ENCODE data around the gene PKP2. TPM values are rescaled to one million over a fixed set of nuclear protein-coding genes. Genes with fewer than 3 reads are reported as not detected.

The PKP2 gene
- total RNA-seq, 1 experiment from 2014 or later = 5.3 TPM

DNA sequence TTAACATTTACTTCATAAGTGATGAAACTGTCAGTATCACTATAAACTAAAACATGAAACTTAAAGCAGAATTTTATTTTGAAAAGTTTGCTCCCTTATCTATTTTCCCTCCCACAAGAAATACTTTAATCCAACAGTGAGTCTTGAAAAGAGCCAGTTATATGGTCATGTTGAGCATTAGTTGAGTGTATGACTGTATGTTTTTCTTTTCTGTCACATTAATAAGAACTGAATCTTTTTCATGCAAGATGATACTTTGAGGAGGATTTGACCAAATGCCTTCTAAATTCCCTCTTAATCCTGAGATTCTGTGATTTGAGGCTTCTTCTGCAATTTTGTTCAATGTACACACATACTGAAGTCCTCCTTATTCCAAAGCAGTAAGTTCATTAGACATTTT lies 107.1 kb downstream of the PKP2 start:
- no TSS peak for BruUV-seq (replicated peaks)
- POLR2A ChIA-PET (ENCODE audit: low non-redundant PET) = no interaction called here
- Histone ChIP-seq H3K27ac (ENCODE audit: low read depth, low read length, poor library complexity, severe bottlenecking) (no peak overlapping the region), H3K4me3 (ENCODE audit: low read depth, low read length, poor library complexity, severe bottlenecking) (no peak overlapping the region), H3K9me3 (ENCODE audit: low read depth, low read length, poor library complexity, severe bottlenecking) (no peaks in the 10 kb centered on the region), H3K36me3 (ENCODE audit: insufficient read depth, low read length, poor library complexity, severe bottlenecking) (no peaks in the 10 kb centered on the region), H3K27me3 (replicated peaks; ENCODE audit: insufficient read depth, low read depth, low read length, poor library complexity) (no peaks in the 10 kb centered on the region), H3K4me1 (ENCODE audit: insufficient read depth, low read length, poor library complexity, severe bottlenecking) (no peaks in the 10 kb centered on the region)
- DNase-seq (ENCODE audit: low spot score) = no peak
- intact Hi-C loops (cut with micrococcal nuclease; ENCODE audit: unreplicated experiment) = no loop called here
- CTCF ChIA-PET = no interaction called here
- TF ChIP-seq EZH2 (IDR thresholded peaks at IDR 0.05; ENCODE audit: borderline replicate concordance, low read depth, low read length, poor library complexity, severe bottlenecking) = no peak
- TF ChIP-seq, protein P1, sequence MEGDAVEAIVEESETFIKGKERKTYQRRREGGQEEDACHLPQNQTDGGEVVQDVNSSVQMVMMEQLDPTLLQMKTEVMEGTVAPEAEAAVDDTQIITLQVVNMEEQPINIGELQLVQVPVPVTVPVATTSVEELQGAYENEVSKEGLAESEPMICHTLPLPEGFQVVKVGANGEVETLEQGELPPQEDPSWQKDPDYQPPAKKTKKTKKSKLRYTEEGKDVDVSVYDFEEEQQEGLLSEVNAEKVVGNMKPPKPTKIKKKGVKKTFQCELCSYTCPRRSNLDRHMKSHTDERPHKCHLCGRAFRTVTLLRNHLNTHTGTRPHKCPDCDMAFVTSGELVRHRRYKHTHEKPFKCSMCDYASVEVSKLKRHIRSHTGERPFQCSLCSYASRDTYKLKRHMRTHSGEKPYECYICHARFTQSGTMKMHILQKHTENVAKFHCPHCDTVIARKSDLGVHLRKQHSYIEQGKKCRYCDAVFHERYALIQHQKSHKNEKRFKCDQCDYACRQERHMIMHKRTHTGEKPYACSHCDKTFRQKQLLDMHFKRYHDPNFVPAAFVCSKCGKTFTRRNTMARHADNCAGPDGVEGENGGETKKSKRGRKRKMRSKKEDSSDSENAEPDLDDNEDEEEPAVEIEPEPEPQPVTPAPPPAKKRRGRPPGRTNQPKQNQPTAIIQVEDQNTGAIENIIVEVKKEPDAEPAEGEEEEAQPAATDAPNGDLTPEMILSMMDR (conservative IDR thresholded peaks at IDR 0.05; ENCODE audit: low read depth, low read length) = no peak

DNA sequence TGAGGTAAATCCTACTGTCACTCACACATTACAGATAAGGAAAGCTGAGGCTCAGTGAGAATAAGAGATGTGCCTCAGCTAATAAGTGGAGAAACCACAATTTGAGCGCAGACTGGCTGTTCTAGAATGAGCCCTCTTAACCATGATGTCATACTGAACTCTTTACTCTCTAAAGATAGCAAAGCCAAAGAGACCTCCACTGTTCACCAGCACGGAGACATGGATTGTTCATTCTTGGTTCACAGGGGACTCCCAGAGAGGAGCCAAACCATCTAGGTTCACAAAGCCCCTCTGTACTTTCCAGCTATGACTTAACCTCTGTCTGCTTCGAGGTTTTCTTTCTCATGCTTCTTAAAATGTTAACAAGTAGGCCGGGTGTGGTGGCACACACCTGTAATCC lies 108.2 kb downstream of the PKP2 start:
- intact Hi-C loops (cut with micrococcal nuclease; ENCODE audit: unreplicated experiment) = no loop called here
- H3K36me3 ChIP-seq (ENCODE audit: insufficient read depth, low read length, poor library complexity, severe bottlenecking) = no peaks in the 10 kb centered on the region
- no peak for DNase-seq (ENCODE audit: low spot score)

DNA sequence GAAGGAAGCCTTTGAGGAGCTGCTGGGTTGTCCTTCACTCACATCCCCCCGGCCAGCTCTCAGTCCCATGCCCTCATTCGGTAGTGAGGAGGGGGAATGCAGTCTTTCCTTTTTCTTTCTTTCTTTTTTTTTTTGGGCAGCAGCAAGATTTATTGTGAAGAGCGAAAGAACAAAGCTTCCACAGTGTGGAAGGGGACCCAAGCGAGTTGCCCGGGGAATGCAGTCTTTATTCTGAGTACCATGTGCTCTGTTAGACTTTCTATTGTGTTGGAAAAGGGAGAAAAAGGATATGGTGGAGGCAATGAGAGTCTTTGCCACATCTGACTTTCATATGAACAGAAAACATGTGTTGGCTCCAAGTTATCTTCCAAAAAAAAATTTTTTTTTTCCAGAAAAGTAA lies 111.0 kb downstream of the PKP2 start:
- H3K4me3 ChIP-seq (ENCODE audit: low read depth, low read length, poor library complexity, severe bottlenecking) = no peak overlapping the region
- no peaks in the 10 kb centered on the region for H3K27me3 ChIP-seq (replicated peaks; ENCODE audit: insufficient read depth, low read depth, low read length, poor library complexity)
- no TSS peak for BruUV-seq (replicated peaks)
- intact Hi-C loops (cut with micrococcal nuclease; ENCODE audit: unreplicated experiment) = no loop called here
- TF ChIP-seq, protein P1 (conservative IDR thresholded peaks at IDR 0.05; ENCODE audit: low read depth, low read length) = no peak
- no peak for TF ChIP-seq EZH2 (IDR thresholded peaks at IDR 0.05; ENCODE audit: borderline replicate concordance, low read depth, low read length, poor library complexity, severe bottlenecking)
- DNase-seq (ENCODE audit: low spot score) = no peak
- no peak overlapping the region for H3K27ac ChIP-seq (ENCODE audit: low read depth, low read length, poor library complexity, severe bottlenecking)
- ChIA-PET CTCF (interaction anchor here (0.7 kb wide), 1 partner anchor 30 kb away, joined by 3 read pairs; the partner anchor contains the start of gene YARS2), POLR2A (ENCODE audit: low non-redundant PET) (no interaction called here)
- no peaks in the 10 kb centered on the region for H3K9me3 ChIP-seq (ENCODE audit: low read depth, low read length, poor library complexity, severe bottlenecking)
- H3K36me3 ChIP-seq (ENCODE audit: insufficient read depth, low read length, poor library complexity, severe bottlenecking) = no peaks in the 10 kb centered on the region
- no peaks in the 10 kb centered on the region for H3K4me1 ChIP-seq (ENCODE audit: insufficient read depth, low read length, poor library complexity, severe bottlenecking)

More for the DNA sequence above, 108.2 kb downstream of the PKP2 start:
- no TSS peak for BruUV-seq (replicated peaks)
- Histone ChIP-seq H3K4me1 (ENCODE audit: insufficient read depth, low read length, poor library complexity, severe bottlenecking) (no peaks in the 10 kb centered on the region), H3K27me3 (replicated peaks; ENCODE audit: insufficient read depth, low read depth, low read length, poor library complexity) (no peaks in the 10 kb centered on the region), H3K9me3 (ENCODE audit: low read depth, low read length, poor library complexity, severe bottlenecking) (no peaks in the 10 kb centered on the region), H3K27ac (ENCODE audit: low read depth, low read length, poor library complexity, severe bottlenecking) (no peak overlapping the region), H3K4me3 (ENCODE audit: low read depth, low read length, poor library complexity, severe bottlenecking) (no peak overlapping the region)
- ChIA-PET CTCF (no interaction called here), POLR2A (ENCODE audit: low non-redundant PET) (no interaction called here)
- no peak for TF ChIP-seq EZH2 (IDR thresholded peaks at IDR 0.05; ENCODE audit: borderline replicate concordance, low read depth, low read length, poor library complexity, severe bottlenecking)
- TF ChIP-seq, protein P1 (conservative IDR thresholded peaks at IDR 0.05; ENCODE audit: low read depth, low read length) = no peak
